ENCODE measurements around the gene IL4R.
"Not testable (repeated sequence)": the region's sequence is repeated elsewhere in the genome, so short reads cannot be mapped to it uniquely, and the experiment has no call there.

IL4R gene

GRCh38 chr16:27398341-27398893 lies 84.6 kb downstream of the IL4R start:
- H3K9me3 Mint-ChIP-seq: peaks cover 17% of the 10 kb centered on the region
- H3K27me3 Mint-ChIP-seq, H3K27ac Mint-ChIP-seq: not testable (repeated sequence)
- H3K36me3 Mint-ChIP-seq (ENCODE audit: low read depth): peaks cover 14% of the 10 kb centered on the region
- H3K4me1 Mint-ChIP-seq (ENCODE audit: low read depth): peaks cover 53% of the 10 kb centered on the region
- H3K4me3 Mint-ChIP-seq: peak overlapping the region; percentile 2

- Mint-ChIP-seq H3K9me3 (peaks cover 14% of the 10 kb centered on the region), H3K36me3 (ENCODE audit: low read depth) (peaks cover 21% of the 10 kb centered on the region), H3K27me3 (no peaks in the 10 kb centered on the region), H3K27ac (peak overlapping the region; percentile 91), H3K4me1 (ENCODE audit: low read depth) (peaks cover 45% of the 10 kb centered on the region), H3K4me3 (peak overlapping the region; percentile 2)
Measured at GRCh38 chr16:27398894-27399853, 85.4 kb downstream of the IL4R start.

- Mint-ChIP-seq H3K4me3 (no peak overlapping the region), H3K27me3 (no peaks in the 10 kb centered on the region), H3K36me3 (ENCODE audit: low read depth) (peaks cover 29% of the 10 kb centered on the region), H3K9me3 (peaks cover 8% of the 10 kb centered on the region), H3K4me1 (ENCODE audit: low read depth) (peaks cover 43% of the 10 kb centered on the region), H3K27ac (peak overlapping the region; percentile 91)
Measured at GRCh38 chr16:27399969-27400368, 86.2 kb downstream of the IL4R start.

GRCh38 chr16:27400751-27401620 lies 87.2 kb downstream of the IL4R start:
- peaks cover 48% of the 10 kb centered on the region for H3K4me1 Mint-ChIP-seq (ENCODE audit: low read depth)
- H3K27ac Mint-ChIP-seq: peak overlapping the region; percentile 91
- peaks cover 2% of the 10 kb centered on the region for H3K9me3 Mint-ChIP-seq
- H3K4me3 Mint-ChIP-seq: peak overlapping the region; percentile 100
- H3K36me3 Mint-ChIP-seq (ENCODE audit: low read depth): peaks cover 35% of the 10 kb centered on the region
- H3K27me3 Mint-ChIP-seq: no peaks in the 10 kb centered on the region

- peak within 1 kb of the TSS; percentile 100 for H3K27ac Mint-ChIP-seq
- H3K36me3 Mint-ChIP-seq (ENCODE audit: low read depth): peaks cover 45% of the 10 kb centered on the region
- H3K27me3 Mint-ChIP-seq: no peaks in the 10 kb centered on the region
- H3K9me3 Mint-ChIP-seq: no peaks in the 10 kb centered on the region
- peak within 1 kb of the TSS; percentile 100 for H3K4me3 Mint-ChIP-seq
- peaks cover 57% of the 10 kb centered on the region for H3K4me1 Mint-ChIP-seq (ENCODE audit: low read depth)
Measured at GRCh38 chr16:27401768-27402568, 88.2 kb downstream of the IL4R start, which contains the start of gene IL21R. Gene IL21R (plus strand): TSS chr16:27402174. CDS start chr16:27430072, 27,898 bp downstream.

- Mint-ChIP-seq H3K4me1 (ENCODE audit: low read depth) (peaks cover 63% of the 10 kb centered on the region), H3K9me3 (no peaks in the 10 kb centered on the region), H3K36me3 (ENCODE audit: low read depth) (peaks cover 51% of the 10 kb centered on the region), H3K4me3 (peak overlapping the region; percentile 100), H3K27ac (peak overlapping the region; percentile 100), H3K27me3 (no peaks in the 10 kb centered on the region)
Measured at GRCh38 chr16:27402569-27402963, 88.8 kb downstream of the IL4R start.

GRCh38 chr16:27402964-27403600 lies 89.3 kb downstream of the IL4R start:
- H3K4me3 Mint-ChIP-seq: peak overlapping the region; percentile 100
- H3K9me3 Mint-ChIP-seq: no peaks in the 10 kb centered on the region
- peak overlapping the region; percentile 100 for H3K27ac Mint-ChIP-seq
- H3K36me3 Mint-ChIP-seq (ENCODE audit: low read depth): peaks cover 56% of the 10 kb centered on the region
- H3K27me3 Mint-ChIP-seq: no peaks in the 10 kb centered on the region
- H3K4me1 Mint-ChIP-seq (ENCODE audit: low read depth): peaks cover 68% of the 10 kb centered on the region

- Mint-ChIP-seq H3K27me3 (no peaks in the 10 kb centered on the region), H3K4me1 (ENCODE audit: low read depth) (peaks cover 71% of the 10 kb centered on the region), H3K9me3 (no peaks in the 10 kb centered on the region), H3K36me3 (ENCODE audit: low read depth) (peaks cover 62% of the 10 kb centered on the region), H3K27ac (peak overlapping the region; percentile 100), H3K4me3 (peak overlapping the region; percentile 100)
Measured at GRCh38 chr16:27403601-27403992, 89.8 kb downstream of the IL4R start.

- peaks cover 66% of the 10 kb centered on the region for H3K36me3 Mint-ChIP-seq (ENCODE audit: low read depth)
- no peaks in the 10 kb centered on the region for H3K9me3 Mint-ChIP-seq
- H3K4me1 Mint-ChIP-seq (ENCODE audit: low read depth): peaks cover 70% of the 10 kb centered on the region
- H3K27me3 Mint-ChIP-seq: no peaks in the 10 kb centered on the region
- H3K27ac Mint-ChIP-seq: peak overlapping the region; percentile 100
- H3K4me3 Mint-ChIP-seq: peak overlapping the region; percentile 100
Measured at GRCh38 chr16:27404163-27404823, 90.5 kb downstream of the IL4R start.

GRCh38 chr16:27405546-27406451 lies 92.0 kb downstream of the IL4R start:
- peaks cover 81% of the 10 kb centered on the region for H3K36me3 Mint-ChIP-seq (ENCODE audit: low read depth)
- peaks cover 70% of the 10 kb centered on the region for H3K4me1 Mint-ChIP-seq (ENCODE audit: low read depth)
- peak overlapping the region; percentile 100 for H3K4me3 Mint-ChIP-seq
- no peaks in the 10 kb centered on the region for H3K9me3 Mint-ChIP-seq
- no peaks in the 10 kb centered on the region for H3K27me3 Mint-ChIP-seq
- H3K27ac Mint-ChIP-seq: peak overlapping the region; percentile 100

- H3K9me3 Mint-ChIP-seq: peaks cover under 1% of the 10 kb centered on the region
Measured at GRCh38 chr16:27406511-27407128, 92.8 kb downstream of the IL4R start.

GRCh38 chr16:27407133-27407532 lies 93.4 kb downstream of the IL4R start:
- H3K36me3 Mint-ChIP-seq (ENCODE audit: low read depth): peaks cover 94% of the 10 kb centered on the region
- H3K27me3 Mint-ChIP-seq: no peaks in the 10 kb centered on the region
- H3K9me3 Mint-ChIP-seq: peaks cover 5% of the 10 kb centered on the region
- peaks cover 70% of the 10 kb centered on the region for H3K4me1 Mint-ChIP-seq (ENCODE audit: low read depth)
- peak overlapping the region; percentile 100 for H3K27ac Mint-ChIP-seq
- H3K4me3 Mint-ChIP-seq: peak overlapping the region; percentile 100

More at GRCh38 chr16:27406511-27407128, 92.8 kb downstream of the IL4R start:
- peaks cover 90% of the 10 kb centered on the region for H3K36me3 Mint-ChIP-seq (ENCODE audit: low read depth)
- no peaks in the 10 kb centered on the region for H3K27me3 Mint-ChIP-seq
- H3K4me3 Mint-ChIP-seq: peak overlapping the region; percentile 100
- peak overlapping the region; percentile 100 for H3K27ac Mint-ChIP-seq
- peaks cover 70% of the 10 kb centered on the region for H3K4me1 Mint-ChIP-seq (ENCODE audit: low read depth)
